H1 (cell line): ENCODE measurements around the gene KCNQ1. TPM values are rescaled to one million over a fixed set of nuclear protein-coding genes. Genes with fewer than 3 reads are reported as not detected.

ENCODE experiments used
- CTCF ChIA-PET: fragments of 300-600 bp; sonication (Branson Sonifier 250); formaldehyde crosslinking; loops from one replicate; lab custom pipeline; 2021; ENCODE audit not compliant: partially characterized antibody; lab: Charles Lee
- POLR2A ChIA-PET: fragments of 300-600 bp; sonication (Branson Sonifier 250); formaldehyde crosslinking; loops from one replicate; lab custom pipeline; 2021; ENCODE audit warnings: inconsistent platforms; ENCODE audit not compliant: partially characterized antibody; lab: Charles Lee
- DNase-seq, 2 experiments: peaks; one replicate each; pipeline versions ENCODE4 v3.0.0 to v3.0.0-alpha.2; 2010 to 2022; ENCODE audit warnings: low spot score in 2 of 2, low read depth in 1 of 2, mixed read lengths in 1 of 2
- FAIRE-seq: peaks from 2 replicates; lab custom pipeline; 2011; peaks lifted over from hg19 to GRCh38; lab: Jason Lieb, UNC
- H2AFZ ChIP-seq: 2 replicates; pipeline ENCODE4 v1.8.1; 2012; ENCODE audit warnings: low read length, inconsistent platforms
- H2AK5ac ChIP-seq: 2 replicates; pipeline ENCODE4 v1.6.1; 2013; ENCODE audit warnings: low read depth, low read length
- H2BK120ac ChIP-seq: replicated peaks from 2 replicates; pipeline ENCODE3; 2013; ENCODE audit warnings: low read depth, low read length, inconsistent platforms
- H2BK12ac ChIP-seq: 2 replicates; pipeline ENCODE4 v1.6.1; 2013; ENCODE audit warnings: low read depth, low read length
- H2BK15ac ChIP-seq: 2 replicates; pipeline ENCODE4 v1.6.1; 2013; ENCODE audit warnings: low read length
- H2BK20ac ChIP-seq: 2 replicates; pipeline ENCODE4 v1.6.1; 2013; ENCODE audit warnings: low read length
- H2BK5ac ChIP-seq: 2 replicates; pipeline ENCODE4 v1.6.1; 2013; ENCODE audit warnings: low read depth, low read length
- H3K14ac ChIP-seq: 2 replicates; pipeline ENCODE4 v1.6.1; 2013; ENCODE audit warnings: inconsistent platforms; ENCODE audit not compliant: insufficient read length
- H3K18ac ChIP-seq: 2 replicates; pipeline ENCODE4 v1.6.1; 2013; ENCODE audit warnings: low read length; ENCODE audit errors: extremely low read depth
- H3K23ac ChIP-seq: 2 replicates; pipeline ENCODE4 v1.6.1; 2013; ENCODE audit warnings: inconsistent platforms; ENCODE audit not compliant: insufficient read length
- H3K23me2 ChIP-seq: 2 replicates; pipeline ENCODE4 v1.6.1; 2013; ENCODE audit warnings: low read depth, low read length
- H3K27ac ChIP-seq: 2 replicates; pipeline ENCODE4 v1.6.1; 2011; ENCODE audit warnings: low read depth, low read length, inconsistent platforms
- H3K27me3 ChIP-seq, 4 experiments: replicated peaks in 1 of 4; 1 replicate in 1 of 4; 2 replicates in 3 of 4; pipeline versions ENCODE4 v1.6.1 to v1.8.1; 2011 to 2013; ENCODE audit warnings: low read length in 3 of 4, mild to moderate bottlenecking in 3 of 4, inconsistent platforms in 2 of 4, mixed read lengths in 2 of 4, moderate library complexity in 1 of 4; ENCODE audit not compliant: control insufficient read depth in 3 of 4, insufficient read depth in 3 of 4; ENCODE audit errors: extremely low read depth in 1 of 4
- H3K36me3 ChIP-seq, 4 experiments: 2 replicates each; pipeline versions ENCODE4 v1.6.1 to v1.8.1; 2011 to 2013; ENCODE audit warnings: mild to moderate bottlenecking in 4 of 4, low read length in 3 of 4, moderate library complexity in 2 of 4, control low read depth in 1 of 4, inconsistent platforms in 1 of 4; ENCODE audit not compliant: insufficient read depth in 4 of 4, control insufficient read depth in 2 of 4
- H3K4ac ChIP-seq: replicated peaks from 2 replicates; pipeline ENCODE3; 2013; ENCODE audit warnings: low read length, low read depth, mixed read lengths, inconsistent platforms; ENCODE audit not compliant: insufficient read length
- H3K4me1 ChIP-seq, 4 experiments: replicated peaks in 1 of 4; 1 replicate in 1 of 4; 2 replicates in 3 of 4; pipeline versions ENCODE4 v1.6.1 to v1.8.1; 2011 to 2013; ENCODE audit warnings: low read length in 3 of 4, inconsistent platforms in 2 of 4, mixed read lengths in 1 of 4; ENCODE audit not compliant: insufficient read depth in 4 of 4, control insufficient read depth in 3 of 4
- H3K4me2 ChIP-seq, 2 experiments: 2 replicates each; pipeline versions ENCODE4 v1.6.1 to v1.8.1; 2011 to 2013; ENCODE audit warnings: low read depth in 2 of 2, low read length in 2 of 2, control low read depth in 1 of 2, inconsistent platforms in 1 of 2, mild to moderate bottlenecking in 1 of 2; ENCODE audit not compliant: insufficient read depth in 1 of 2
- H3K4me3 ChIP-seq, 4 experiments: fragments of 200-600, 300-600 bp in 1 of 4; sonication (generic), shearing (Covaris generic), sonication (Bioruptor Twin) in 1 of 4; 2 replicates each; pipeline versions ENCODE4 v1.5.1 to v1.8.1; 2011 to 2016; ENCODE audit warnings: low read length in 4 of 4, low read depth in 3 of 4, control low read depth in 2 of 4, inconsistent platforms in 2 of 4, mild to moderate bottlenecking in 2 of 4, mixed read lengths in 1 of 4, moderate library complexity in 1 of 4; ENCODE audit not compliant: insufficient read depth in 2 of 4; ENCODE audit errors: extremely low read depth in 1 of 4
- H3K56ac ChIP-seq: replicated peaks from 2 replicates; pipeline ENCODE3; 2013; ENCODE audit warnings: low read depth, mild to moderate bottlenecking, mixed read lengths, low read length, inconsistent platforms; ENCODE audit not compliant: insufficient read length
- H3K79me1 ChIP-seq: 2 replicates; pipeline ENCODE4 v1.6.1; 2013; ENCODE audit warnings: low read depth, low read length, control low read depth
- H3K79me2 ChIP-seq, 2 experiments: 2 replicates each; pipeline versions ENCODE4 v1.6.1 to v1.8.1; 2012 to 2013; ENCODE audit warnings: low read length in 2 of 2, mild to moderate bottlenecking in 2 of 2, inconsistent platforms in 1 of 2; ENCODE audit not compliant: insufficient read depth in 2 of 2, control insufficient read depth in 1 of 2
- H3K9ac ChIP-seq, 4 experiments: replicated peaks in 1 of 4; 1 replicate in 1 of 4; 2 replicates in 3 of 4; pipeline versions ENCODE4 v1.6.1 to v1.8.1; 2011 to 2013; ENCODE audit warnings: low read depth in 3 of 4, low read length in 3 of 4, control low read depth in 2 of 4, mild to moderate bottlenecking in 2 of 4, moderate library complexity in 2 of 4, inconsistent platforms in 1 of 4; ENCODE audit errors: extremely low read depth in 1 of 4
- H3K9me3 ChIP-seq, 2 experiments: 2 replicates each; pipeline versions ENCODE4 v1.6.1 to v1.8.1; 2012 to 2013; ENCODE audit warnings: mild to moderate bottlenecking in 2 of 2, moderate library complexity in 2 of 2, control low read depth in 1 of 2, inconsistent platforms in 1 of 2, low read depth in 1 of 2, low read length in 1 of 2, mixed read lengths in 1 of 2; ENCODE audit not compliant: insufficient read depth in 2 of 2
- H4K20me1 ChIP-seq, 2 experiments: replicated peaks in 1 of 2; 2 replicates each; pipeline versions ENCODE3 to v1.8.1; 2011 to 2013; ENCODE audit warnings: inconsistent platforms in 2 of 2, low read length in 2 of 2, mild to moderate bottlenecking in 1 of 2; ENCODE audit not compliant: insufficient read depth in 2 of 2, control insufficient read depth in 1 of 2
- H4K5ac ChIP-seq: 2 replicates; pipeline ENCODE4 v1.6.1; 2013; ENCODE audit warnings: low read length, low read depth, mixed read lengths, inconsistent platforms; ENCODE audit not compliant: insufficient read length
- H4K8ac ChIP-seq: 2 replicates; pipeline ENCODE4 v1.8.0; 2013; ENCODE audit warnings: mild to moderate bottlenecking, moderate library complexity, low read length, inconsistent platforms; ENCODE audit not compliant: insufficient read depth; ENCODE audit errors: extremely low read depth
- H4K91ac ChIP-seq: replicated peaks from 2 replicates; pipeline ENCODE3; 2013; ENCODE audit warnings: low read length, mixed read lengths, inconsistent platforms; ENCODE audit not compliant: insufficient read length
- FOSL1 ChIP-seq: IDR thresholded peaks from 2 replicates; pipeline ENCODE4 v1.6.1; 2011; ENCODE audit warnings: mild to moderate bottlenecking, low read depth, low read length, moderate library complexity; ENCODE audit not compliant: insufficient read depth
- RAD21 ChIP-seq, 2 experiments: IDR thresholded peaks in 1 of 2; conservative IDR thresholded peaks in 1 of 2; 2 replicates each; pipeline ENCODE4 v1.6.1; 2011; ENCODE audit warnings: low read depth in 2 of 2, low read length in 2 of 2, improper control_type of control experiment in 1 of 2, inconsistent platforms in 1 of 2, mild to moderate bottlenecking in 1 of 2, moderate library complexity in 1 of 2
- SIRT6 ChIP-seq: IDR thresholded peaks from one replicate; pipeline ENCODE4 v1.7.1; 2012; ENCODE audit warnings: low read length, inconsistent platforms
- SP2 ChIP-seq: IDR thresholded peaks from 2 replicates; pipeline ENCODE4 v1.6.1; 2012; ENCODE audit warnings: mild to moderate bottlenecking, low read length, inconsistent platforms
- TBP ChIP-seq: IDR thresholded peaks from 2 replicates; pipeline ENCODE4 v1.6.1; 2011; ENCODE audit warnings: low read depth, low read length, improper control_type of control experiment
- WGBS, 2 experiments: shearing (Covaris generic) in 1 of 2; methylation state at CpG; one replicate each; pipeline versions ENCODE4 v1.1.6 to v1.1.7; 2013 to 2015; ENCODE audit warnings: low lambda C conversion rate in 2 of 2, mixed read lengths in 2 of 2, inconsistent platforms in 1 of 2, low coverage in 1 of 2, missing lambda C conversion rate in 1 of 2; ENCODE audit not compliant: insufficient replicate concordance in 2 of 2, insufficient coverage in 1 of 2, insufficient read length in 1 of 2; ENCODE audit errors: extremely low coverage in 1 of 2, missing lambda C conversion rate in 1 of 2; 5-methylcytosine and 5-hydroxymethylcytosine counted together
- polyA plus RNA-seq, 7 experiments: library from polyadenylated mRNA; depleted of rRNA in 3 of 7; stranded (reverse) in 5 of 7; unstranded in 2 of 7; fragments of >200 nt in 5 of 7; fragments of 200-250 nt in 2 of 7; gene quantifications; 1 replicate in 5 of 7; 2 replicates in 1 of 7; 4 replicates in 1 of 7; pipeline versions ENCODE4 v1.2.1 to v1.2.3, GENCODE V29; 2011 to 2013; ENCODE audit warnings: missing spikeins in 2 of 7, mixed read lengths in 2 of 7
- total RNA-seq: library from RNA; stranded (reverse); fragmentation: NEBNext Ultra II Directional; extraction: Animal tissue kit (Norgen Biotek cat#: 25700); gene quantifications from 2 replicates; pipeline ENCODE4 v1.2.1, GENCODE V29; 2021

Gene KCNQ1
- total and polyA plus RNA-seq, 2 of the 8 experiments (the other 6 are each of a cell fraction or from before 2014, with no cell fraction given) = 1.9 to 2.0 TPM

DNA sequence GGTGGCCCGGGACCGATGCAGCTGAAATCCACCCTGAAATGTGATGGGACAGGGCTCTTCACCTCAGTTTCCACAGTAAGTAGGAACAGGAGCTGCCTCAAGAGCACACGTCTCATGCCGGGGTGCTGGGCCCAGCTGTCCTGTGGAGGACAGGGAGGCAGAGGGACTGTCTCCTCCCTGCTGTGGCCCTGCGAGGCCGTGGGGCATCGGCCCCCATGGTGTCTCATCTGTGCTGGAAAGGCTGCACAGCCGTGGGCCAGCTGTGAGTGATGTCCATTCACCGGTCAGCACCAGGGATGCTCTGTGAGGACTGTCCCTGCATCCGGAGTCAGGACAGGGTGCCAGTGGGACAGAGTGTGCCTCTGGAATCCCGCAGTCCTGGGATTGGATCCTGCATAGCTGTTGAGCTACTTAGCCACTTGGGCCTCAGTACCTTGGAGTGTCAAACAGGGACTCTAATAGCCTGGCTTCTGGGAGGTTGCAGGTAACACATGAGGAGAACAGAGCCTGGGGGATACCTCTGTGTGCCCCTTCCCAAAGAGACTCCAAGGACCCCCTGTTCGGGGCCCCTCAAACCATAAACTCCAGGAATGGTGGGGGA lies 17.0 kb upstream of the KCNQ1 start:
- CTCF ChIA-PET = interaction anchor here (0.7 to 11.5 kb wide), 27 partner anchors 9 to 468 kb away, joined by 3 to 359 read pairs (median 4); partner anchors contain the start of gene TSSC4
- Histone ChIP-seq H3K79me2 (no peaks in the 10 kb centered on the region), H3K4me3 (no peak overlapping the region), H3K27ac (no peak overlapping the region), H3K18ac (no peak overlapping the region), H2AK5ac (no peak overlapping the region), H2AFZ (no peak overlapping the region), H2BK20ac (no peak overlapping the region), H3K4ac (no peak overlapping the region), H3K4me1 (no peaks in the 10 kb centered on the region), H3K56ac (no peak overlapping the region), H2BK12ac (0 out of 2 replicates have a peak overlapping the region, but pooled peaks have one; percentile 9), H3K79me1 (no peaks in the 10 kb centered on the region), H3K4me2 (no peak overlapping the region), H3K23me2 (peaks cover 19% of the 10 kb centered on the region; the same call in 1 of the 2 replicates), H4K20me1 (peaks cover 0 to 20% of the 10 kb centered on the region in 2 experiments), H2BK5ac (no peak overlapping the region), H2BK15ac (no peak overlapping the region), H4K5ac (no peak overlapping the region), H3K14ac (no peak overlapping the region), H2BK120ac (no peak overlapping the region), H3K36me3 (no peaks in the 10 kb centered on the region)
- DNase-seq (no peak), FAIRE-seq (no peak)
- POLR2A ChIA-PET = interaction anchor here (1.1 kb wide), 1 partner anchor 464 kb away, joined by 3 read pairs; no protein-coding TSS in a partner anchor
- TF ChIP-seq RAD21 (IDR thresholded peaks at IDR 0.05 in 1 of 2, conservative IDR thresholded peaks at IDR 0.05 in 1 of 2; ENCODE audit: low read depth in 2 of 2, low read length in 2 of 2) = no peak
- TF ChIP-seq FOSL1 = no peak
- no peak for TF ChIP-seq TBP
- no peak for TF ChIP-seq SIRT6
- TF ChIP-seq SP2 = no peak
- TF ChIP-seq, all 59 proteins: peak for 0
- no peak overlapping the region for H4K8ac ChIP-seq
- 80% methylated on average over 12 of the region's 12 CpGs; no CpG with 5 or more reads in 1 of the 2 experiments for WGBS, 2 experiments
- no peak overlapping the region for H3K9ac ChIP-seq
- peaks cover 0 to 10% (median 0%) of the 10 kb centered on the region in 4 experiments; a peak in 1 of 7 replicates for H3K27me3 ChIP-seq
- no peaks in the 10 kb centered on the region; a peak in 1 of 4 replicates for H3K9me3 ChIP-seq
- H4K91ac ChIP-seq = no peak overlapping the region
- H3K23ac ChIP-seq = no peak overlapping the region
